WTC11 (cell line): ENCODE results near the gene SPEM3. TPM values are rescaled to one million over a fixed set of nuclear protein-coding genes. Genes with fewer than 3 reads are reported as not detected.

Experiments
- ATAC-seq: fragments of 200-7000 bp; cut with Tn5 transposase; 2 replicates; pipeline ENCODE4 v1.10.0; 2021; ENCODE audit warnings: mild to moderate bottlenecking, moderate library complexity
- CTCF ChIA-PET: fragments of 300-600 bp; sonication (Branson Sonifier 250); formaldehyde crosslinking; loops from one replicate; lab custom pipeline; 2021; ENCODE audit warnings: antibody characterized with exemption; lab: Charles Lee
- POLR2A ChIA-PET: fragments of 350-600 bp; sonication (Branson Sonifier 250); formaldehyde crosslinking; loops from one replicate; lab custom pipeline; 2021; ENCODE audit warnings: antibody characterized with exemption; lab: Charles Lee
- DNase-seq: peaks from one replicate; pipeline ENCODE4 v3.0.0; 2021; ENCODE audit warnings: low spot score
- H3K27ac Mint-ChIP-seq: 2 replicates; pipeline ENCODE4 v1.8.0; 2021; ENCODE audit warnings: mixed read lengths
- H3K27me3 Mint-ChIP-seq: 2 replicates; pipeline ENCODE4 v1.8.0; 2021; ENCODE audit warnings: low read depth, mild to moderate bottlenecking, moderate library complexity, mixed read lengths
- H3K36me3 Mint-ChIP-seq: 2 replicates; pipeline ENCODE4 v1.8.0; 2021; ENCODE audit warnings: mixed read lengths
- H3K4me1 Mint-ChIP-seq: 2 replicates; pipeline ENCODE4 v1.8.0; 2022; ENCODE audit warnings: mixed read lengths
- H3K4me3 Mint-ChIP-seq: 2 replicates; pipeline ENCODE4 v1.8.0; 2021; ENCODE audit warnings: mild to moderate bottlenecking, moderate library complexity, mixed read lengths
- H3K9me3 Mint-ChIP-seq: 2 replicates; pipeline ENCODE4 v1.8.0; 2021; ENCODE audit warnings: mixed read lengths
- ATF1 ChIP-seq: sonication (generic); formaldehyde crosslinking; IDR thresholded peaks from 2 replicates; pipeline ENCODE4 v1.8.1; 2023; ENCODE audit warnings: mild to moderate bottlenecking, moderate library complexity, missing genetic modification reagents
- ATF3 ChIP-seq: sonication (generic); formaldehyde crosslinking; conservative IDR thresholded peaks from 2 replicates; pipeline ENCODE4 v1.8.1; 2022; ENCODE audit warnings: mild to moderate bottlenecking, missing genetic modification reagents
- ESRRA ChIP-seq: sonication (generic); formaldehyde crosslinking; IDR thresholded peaks from 2 replicates; pipeline ENCODE4 v1.8.1; 2022; ENCODE audit warnings: mild to moderate bottlenecking, missing genetic modification reagents, borderline replicate concordance
- FOXP1 ChIP-seq: sonication (generic); formaldehyde crosslinking; IDR thresholded peaks from 2 replicates; pipeline ENCODE4 v1.8.0; 2022; ENCODE audit warnings: missing genetic modification reagents, mild to moderate bottlenecking, moderate library complexity, borderline replicate concordance
- MLX ChIP-seq: sonication (generic); formaldehyde crosslinking; IDR thresholded peaks from 2 replicates; pipeline ENCODE4 v1.8.1; 2023; ENCODE audit warnings: mild to moderate bottlenecking, missing genetic modification reagents, moderate library complexity
- NFATC4 ChIP-seq: fragments of 250-450 bp; sonication (Bioruptor Pico); IDR thresholded peaks from 2 replicates; pipeline ENCODE4 v1.9.0; 2021; ENCODE audit warnings: mild to moderate bottlenecking
- NFE2L1 ChIP-seq: sonication (generic); formaldehyde crosslinking; IDR thresholded peaks from 2 replicates; pipeline ENCODE4 v1.8.1; 2023; ENCODE audit warnings: missing genetic modification reagents
- NFYB ChIP-seq: sonication (generic); formaldehyde crosslinking; conservative IDR thresholded peaks from 2 replicates; pipeline ENCODE4 v1.8.0; 2022; ENCODE audit warnings: low read depth, missing genetic modification reagents
- NR2C2 ChIP-seq: sonication (generic); formaldehyde crosslinking; IDR thresholded peaks from 2 replicates; pipeline ENCODE4 v1.8.0; 2022; ENCODE audit warnings: mild to moderate bottlenecking, missing genetic modification reagents
- PREB ChIP-seq: sonication (generic); formaldehyde crosslinking; IDR thresholded peaks from 2 replicates; pipeline ENCODE4 v1.8.1; 2022; ENCODE audit warnings: mild to moderate bottlenecking, missing genetic modification reagents, moderate library complexity, borderline replicate concordance
- PRRX2 ChIP-seq: fragments of 250-450 bp; sonication (Bioruptor Pico); IDR thresholded peaks from 2 replicates; pipeline ENCODE4 v1.8.0; 2021; ENCODE audit warnings: mild to moderate bottlenecking
- RELA ChIP-seq: sonication (generic); formaldehyde crosslinking; IDR thresholded peaks from 2 replicates; pipeline ENCODE4 v1.8.1; 2022; ENCODE audit warnings: missing genetic modification reagents, mild to moderate bottlenecking, borderline replicate concordance
- TEAD4 ChIP-seq: sonication (generic); formaldehyde crosslinking; IDR thresholded peaks from 2 replicates; pipeline ENCODE4 v1.8.0; 2022; ENCODE audit warnings: mild to moderate bottlenecking, missing genetic modification reagents
- ZBTB21 ChIP-seq: sonication (generic); formaldehyde crosslinking; IDR thresholded peaks from 2 replicates; pipeline ENCODE4 v1.8.1; 2023; ENCODE audit warnings: mild to moderate bottlenecking, missing genetic modification reagents, borderline replicate concordance
- ZNF121 ChIP-seq: sonication (generic); formaldehyde crosslinking; IDR thresholded peaks from 2 replicates; pipeline ENCODE4 v1.8.0; 2023; ENCODE audit warnings: missing genetic modification reagents
- ZNF138 ChIP-seq: sonication (generic); formaldehyde crosslinking; conservative IDR thresholded peaks from 2 replicates; pipeline ENCODE4 v1.8.1; 2022; ENCODE audit warnings: mild to moderate bottlenecking, moderate library complexity, missing genetic modification reagents
- ZNF219 ChIP-seq: sonication (generic); formaldehyde crosslinking; IDR thresholded peaks from 2 replicates; pipeline ENCODE4 v1.8.0; 2023; ENCODE audit warnings: missing genetic modification reagents, mild to moderate bottlenecking, borderline replicate concordance
- ZNF263 ChIP-seq: sonication (generic); formaldehyde crosslinking; IDR thresholded peaks from 2 replicates; pipeline ENCODE4 v1.8.1; 2022; ENCODE audit warnings: low read depth, mild to moderate bottlenecking, moderate library complexity, missing genetic modification reagents
- ZNF423 ChIP-seq: fragments of 250-450 bp; sonication (Bioruptor Pico); IDR thresholded peaks from 2 replicates; pipeline ENCODE4 v2.1.2; 2022; ENCODE audit warnings: mild to moderate bottlenecking, moderate library complexity
- total RNA-seq: library from RNA; stranded (reverse); gene quantifications from 3 replicates; pipeline ENCODE4 v1.2.3, GENCODE V29; 2021
- TF ChIP-seq, protein P1 (sequence below): sonication (generic); formaldehyde crosslinking; IDR thresholded peaks from 2 replicates; pipeline ENCODE4 v1.8.1; 2022; ENCODE audit warnings: mild to moderate bottlenecking, moderate library complexity, missing genetic modification reagents
- TF ChIP-seq, protein P2 (sequence below): sonication (generic); formaldehyde crosslinking; IDR thresholded peaks from 2 replicates; pipeline ENCODE4 v1.8.1; 2022; ENCODE audit warnings: low read depth, missing genetic modification reagents, borderline replicate concordance
- TF ChIP-seq, protein P3 (sequence below): sonication (generic); formaldehyde crosslinking; IDR thresholded peaks from 2 replicates; pipeline ENCODE4 v1.8.0; 2023; ENCODE audit warnings: mild to moderate bottlenecking, missing genetic modification reagents
- TF ChIP-seq, protein P4 (sequence below): sonication (generic); formaldehyde crosslinking; IDR thresholded peaks from 2 replicates; pipeline ENCODE4 v1.8.1; 2023; ENCODE audit warnings: mild to moderate bottlenecking, moderate library complexity, missing genetic modification reagents
- TF ChIP-seq, protein P5 (sequence below): fragments of 250-450 bp; sonication (Bioruptor Pico); IDR thresholded peaks from 2 replicates; pipeline ENCODE4 v1.9.0; 2021; ENCODE audit warnings: mild to moderate bottlenecking

Gene SPEM3
- total RNA-seq, 1 experiment from 2014 or later, result not detected

GRCh38 chr17:7383371-7383741 lies 45.3 kb upstream of the SPEM3 start:
- Mint-ChIP-seq H3K27me3 (peaks cover 46% of the 10 kb centered on the region), H3K4me1 (peaks cover 26% of the 10 kb centered on the region), H3K9me3 (peaks cover 8% of the 10 kb centered on the region), H3K27ac (no peak overlapping the region), H3K36me3 (no peaks in the 10 kb centered on the region; the same call in none of the 2 replicates), H3K4me3 (peak overlapping the region; percentile 58)
- ATAC-seq (no peak), DNase-seq (no peak)
- ChIA-PET POLR2A (interaction anchor here (1.9 kb wide), 1 partner anchor 10 kb away, joined by 7 read pairs; the partner anchor contains the start of gene PLSCR3), CTCF (interaction anchor here (1.4 to 2.4 kb wide), 4 partner anchors 15 to 177 kb away, joined by 4 to 10 read pairs (median 6); no protein-coding TSS in a partner anchor)
- TF ChIP-seq ZBTB21 (CRISPR knock-in tag) (0 out of 2 replicates have a peak, but pooled peaks have one; percentile 13), PRRX2 (CRISPR knock-in tag) (no peak), ZNF138 (CRISPR knock-in tag) (no peak), NFYB (CRISPR knock-in tag) (no peak)

- H3K4me3 Mint-ChIP-seq, result peak overlapping the region; percentile 58
- peaks cover 45% of the 10 kb centered on the region for H3K27me3 Mint-ChIP-seq
- CTCF ChIA-PET, result interaction anchor here (1.0 to 2.4 kb wide), 9 partner anchors 10 to 176 kb away, joined by 3 to 10 read pairs (median 4); partner anchors contain the start of genes ACAP1, PLSCR3, TMEM102 and TMEM256
- H3K4me1 Mint-ChIP-seq, result peaks cover 26% of the 10 kb centered on the region
- peaks cover under 1% of the 10 kb centered on the region for H3K36me3 Mint-ChIP-seq
- H3K27ac Mint-ChIP-seq, result no peak overlapping the region
- POLR2A ChIA-PET, result interaction anchor here (0.9 to 1.9 kb wide), 2 partner anchors 9 to 20 kb away, joined by 3 to 7 read pairs; partner anchors contain the start of genes PLSCR3 and TMEM256
- ATAC-seq (peak; percentile 85), DNase-seq (peak; percentile 87)
- H3K9me3 Mint-ChIP-seq, result peaks cover 8% of the 10 kb centered on the region
- TF ChIP-seq PRRX2 (CRISPR knock-in tag), result no peak
- TF ChIP-seq ZNF219 (CRISPR knock-in tag), result no peak
- TF ChIP-seq NR2C2 (CRISPR knock-in tag), result peak; percentile 29; the same call in 1 of the 2 replicates
- TF ChIP-seq, protein P1, sequence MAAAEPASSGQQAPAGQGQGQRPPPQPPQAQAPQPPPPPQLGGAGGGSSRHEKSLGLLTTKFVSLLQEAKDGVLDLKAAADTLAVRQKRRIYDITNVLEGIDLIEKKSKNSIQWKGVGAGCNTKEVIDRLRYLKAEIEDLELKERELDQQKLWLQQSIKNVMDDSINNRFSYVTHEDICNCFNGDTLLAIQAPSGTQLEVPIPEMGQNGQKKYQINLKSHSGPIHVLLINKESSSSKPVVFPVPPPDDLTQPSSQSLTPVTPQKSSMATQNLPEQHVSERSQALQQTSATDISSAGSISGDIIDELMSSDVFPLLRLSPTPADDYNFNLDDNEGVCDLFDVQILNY (CRISPR knock-in tag), result peak; percentile 92; the same call in 1 of the 2 replicates
- TF ChIP-seq, protein P2, sequence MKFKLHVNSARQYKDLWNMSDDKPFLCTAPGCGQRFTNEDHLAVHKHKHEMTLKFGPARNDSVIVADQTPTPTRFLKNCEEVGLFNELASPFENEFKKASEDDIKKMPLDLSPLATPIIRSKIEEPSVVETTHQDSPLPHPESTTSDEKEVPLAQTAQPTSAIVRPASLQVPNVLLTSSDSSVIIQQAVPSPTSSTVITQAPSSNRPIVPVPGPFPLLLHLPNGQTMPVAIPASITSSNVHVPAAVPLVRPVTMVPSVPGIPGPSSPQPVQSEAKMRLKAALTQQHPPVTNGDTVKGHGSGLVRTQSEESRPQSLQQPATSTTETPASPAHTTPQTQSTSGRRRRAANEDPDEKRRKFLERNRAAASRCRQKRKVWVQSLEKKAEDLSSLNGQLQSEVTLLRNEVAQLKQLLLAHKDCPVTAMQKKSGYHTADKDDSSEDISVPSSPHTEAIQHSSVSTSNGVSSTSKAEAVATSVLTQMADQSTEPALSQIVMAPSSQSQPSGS (CRISPR knock-in tag), result no peak
- TF ChIP-seq NFATC4, result no peak
- TF ChIP-seq MLX (CRISPR knock-in tag), result no peak
- TF ChIP-seq RELA (CRISPR knock-in tag), result no peak
- TF ChIP-seq, protein P3, sequence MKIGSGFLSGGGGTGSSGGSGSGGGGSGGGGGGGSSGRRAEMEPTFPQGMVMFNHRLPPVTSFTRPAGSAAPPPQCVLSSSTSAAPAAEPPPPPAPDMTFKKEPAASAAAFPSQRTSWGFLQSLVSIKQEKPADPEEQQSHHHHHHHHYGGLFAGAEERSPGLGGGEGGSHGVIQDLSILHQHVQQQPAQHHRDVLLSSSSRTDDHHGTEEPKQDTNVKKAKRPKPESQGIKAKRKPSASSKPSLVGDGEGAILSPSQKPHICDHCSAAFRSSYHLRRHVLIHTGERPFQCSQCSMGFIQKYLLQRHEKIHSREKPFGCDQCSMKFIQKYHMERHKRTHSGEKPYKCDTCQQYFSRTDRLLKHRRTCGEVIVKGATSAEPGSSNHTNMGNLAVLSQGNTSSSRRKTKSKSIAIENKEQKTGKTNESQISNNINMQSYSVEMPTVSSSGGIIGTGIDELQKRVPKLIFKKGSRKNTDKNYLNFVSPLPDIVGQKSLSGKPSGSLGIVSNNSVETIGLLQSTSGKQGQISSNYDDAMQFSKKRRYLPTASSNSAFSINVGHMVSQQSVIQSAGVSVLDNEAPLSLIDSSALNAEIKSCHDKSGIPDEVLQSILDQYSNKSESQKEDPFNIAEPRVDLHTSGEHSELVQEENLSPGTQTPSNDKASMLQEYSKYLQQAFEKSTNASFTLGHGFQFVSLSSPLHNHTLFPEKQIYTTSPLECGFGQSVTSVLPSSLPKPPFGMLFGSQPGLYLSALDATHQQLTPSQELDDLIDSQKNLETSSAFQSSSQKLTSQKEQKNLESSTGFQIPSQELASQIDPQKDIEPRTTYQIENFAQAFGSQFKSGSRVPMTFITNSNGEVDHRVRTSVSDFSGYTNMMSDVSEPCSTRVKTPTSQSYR, result no peak; the same call in 1 of the 2 replicates
- TF ChIP-seq ATF1, result no peak
- no peak for TF ChIP-seq FOXP1 (CRISPR knock-in tag)
- TF ChIP-seq, protein P4, sequence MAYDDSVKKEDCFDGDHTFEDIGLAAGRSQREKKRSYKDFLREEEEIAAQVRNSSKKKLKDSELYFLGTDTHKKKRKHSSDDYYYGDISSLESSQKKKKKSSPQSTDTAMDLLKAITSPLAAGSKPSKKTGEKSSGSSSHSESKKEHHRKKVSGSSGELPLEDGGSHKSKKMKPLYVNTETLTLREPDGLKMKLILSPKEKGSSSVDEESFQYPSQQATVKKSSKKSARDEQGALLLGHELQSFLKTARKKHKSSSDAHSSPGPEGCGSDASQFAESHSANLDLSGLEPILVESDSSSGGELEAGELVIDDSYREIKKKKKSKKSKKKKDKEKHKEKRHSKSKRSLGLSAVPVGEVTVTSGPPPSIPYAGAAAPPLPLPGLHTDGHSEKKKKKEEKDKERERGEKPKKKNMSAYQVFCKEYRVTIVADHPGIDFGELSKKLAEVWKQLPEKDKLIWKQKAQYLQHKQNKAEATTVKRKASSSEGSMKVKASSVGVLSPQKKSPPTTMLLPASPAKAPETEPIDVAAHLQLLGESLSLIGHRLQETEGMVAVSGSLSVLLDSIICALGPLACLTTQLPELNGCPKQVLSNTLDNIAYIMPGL (CRISPR knock-in tag), result 0 out of 2 replicates have a peak, but pooled peaks have one; percentile 50
- no peak; the same call in 1 of the 2 replicates for TF ChIP-seq ESRRA (CRISPR knock-in tag)
- TF ChIP-seq NFE2L1 (CRISPR knock-in tag), result no peak; the same call in 1 of the 2 replicates
- no peak for TF ChIP-seq ZNF423 (CRISPR knock-in tag)
- TF ChIP-seq PREB (CRISPR knock-in tag), result no peak
- TF ChIP-seq ATF3 (CRISPR knock-in tag), result no peak
- TF ChIP-seq ZNF121 (CRISPR knock-in tag), result no peak
- TF ChIP-seq TEAD4 (CRISPR knock-in tag), result no peak
- TF ChIP-seq, protein P5, sequence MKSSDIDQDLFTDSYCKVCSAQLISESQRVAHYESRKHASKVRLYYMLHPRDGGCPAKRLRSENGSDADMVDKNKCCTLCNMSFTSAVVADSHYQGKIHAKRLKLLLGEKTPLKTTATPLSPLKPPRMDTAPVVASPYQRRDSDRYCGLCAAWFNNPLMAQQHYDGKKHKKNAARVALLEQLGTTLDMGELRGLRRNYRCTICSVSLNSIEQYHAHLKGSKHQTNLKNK (CRISPR knock-in tag), result no peak
- no peak for TF ChIP-seq ZNF263 (CRISPR knock-in tag)
Measured at GRCh38 chr17:7383742-7384488, 44.7 kb upstream of the SPEM3 start.
